ENCODE measurements around the gene DRD4. TPM values are rescaled to one million over a fixed set of nuclear protein-coding genes. Genes with fewer than 3 reads are reported as not detected.

DRD4 gene
- total and polyA plus RNA-seq, 9 of the 15 experiments (the other 6 are each of a cell fraction or from before 2014, with no cell fraction given): 0.04 to 0.95 (median 0.21) TPM; not detected in 5

DNA sequence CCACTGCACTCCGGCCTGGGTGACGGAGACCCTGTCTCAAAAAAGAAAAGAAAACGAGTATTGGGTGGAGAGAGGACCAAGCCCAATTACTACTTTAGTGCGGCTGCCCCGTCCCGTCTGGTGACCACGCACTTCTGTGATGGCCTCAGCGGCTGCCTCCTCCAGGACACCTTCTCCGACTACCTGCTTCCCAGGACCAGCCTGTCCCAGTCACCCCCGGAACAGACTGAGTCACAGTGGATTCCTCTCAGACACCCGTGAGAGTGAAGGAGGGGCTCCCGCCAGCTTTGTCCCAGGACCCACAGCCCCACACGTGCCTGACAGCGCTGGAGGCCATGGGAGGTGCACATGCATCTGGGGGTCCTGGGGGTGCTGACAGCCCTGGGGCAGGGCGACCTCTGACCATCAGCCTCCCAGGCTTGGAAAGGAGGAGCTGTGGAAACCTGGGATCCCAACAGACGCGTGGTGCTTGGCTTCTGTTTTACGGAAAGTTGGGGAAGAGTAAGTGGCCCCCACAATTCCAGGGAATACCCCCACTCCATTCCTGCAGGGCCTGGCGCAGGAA, 4.8 kb downstream of the DRD4 start (continued):
- TF ChIP-seq, protein P1, sequence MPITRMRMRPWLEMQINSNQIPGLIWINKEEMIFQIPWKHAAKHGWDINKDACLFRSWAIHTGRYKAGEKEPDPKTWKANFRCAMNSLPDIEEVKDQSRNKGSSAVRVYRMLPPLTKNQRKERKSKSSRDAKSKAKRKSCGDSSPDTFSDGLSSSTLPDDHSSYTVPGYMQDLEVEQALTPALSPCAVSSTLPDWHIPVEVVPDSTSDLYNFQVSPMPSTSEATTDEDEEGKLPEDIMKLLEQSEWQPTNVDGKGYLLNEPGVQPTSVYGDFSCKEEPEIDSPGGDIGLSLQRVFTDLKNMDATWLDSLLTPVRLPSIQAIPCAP (CRISPR knock-in tag; IDR thresholded peaks at IDR 0.05; ENCODE audit: borderline replicate concordance): no peak

DNA sequence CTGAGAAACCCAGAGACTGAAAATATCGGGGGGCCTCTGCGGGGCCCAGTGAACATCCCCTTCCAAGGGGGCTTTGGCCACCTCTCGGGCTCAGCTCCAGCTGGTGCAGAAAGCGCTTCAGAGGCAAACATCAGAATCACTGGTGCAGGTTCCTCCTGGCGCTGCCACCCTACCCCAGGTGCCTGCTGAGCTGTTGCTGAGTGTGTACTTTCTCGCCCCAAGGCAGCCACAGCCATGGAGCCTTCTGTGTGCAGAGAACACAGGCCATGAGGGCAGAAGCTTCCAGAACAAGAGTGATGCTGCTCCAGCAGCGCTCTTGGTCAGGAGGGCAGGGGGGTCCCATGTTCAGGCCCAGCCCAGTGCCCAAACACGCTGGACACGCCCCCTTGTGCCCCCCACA, 6.3 kb downstream of the DRD4 start:
- BruUV-seq (replicated peaks): no TSS peak
- Histone ChIP-seq H3K79me2 (ENCODE audit: control insufficient read depth, insufficient read depth, low read length) (no peaks in the 10 kb centered on the region), H3K9me3 (replicated peaks; ENCODE audit: control insufficient read depth, insufficient read depth, low read depth, low read length) (peaks cover 2% of the 10 kb centered on the region; the same call in 1 of the 2 replicates), H3K36me3 (ENCODE audit: control insufficient read depth, insufficient read depth, low read length) (peaks cover 58% of the 10 kb centered on the region; the same call in 2 of the 3 replicates), H4K20me1 (replicated peaks; ENCODE audit: control insufficient read depth, insufficient read depth, low read length) (no peaks in the 10 kb centered on the region), H3K9ac (ENCODE audit: insufficient read depth in 1 of 2, low read depth in 2 of 2, low read length in 2 of 2) (no peak overlapping the region), H3K4me1 (replicated peaks in 1 of 2; ENCODE audit: control insufficient read depth in 2 of 2, insufficient read depth in 2 of 2, low read length in 2 of 2) (peaks cover 0 to 34% of the 10 kb centered on the region in 2 experiments; a peak in 2 of 5 replicates), H3K27ac (ENCODE audit: extremely low read depth, low read depth, low read length) (no peak overlapping the region), H3K27me3 (ENCODE audit: control insufficient read depth in 2 of 2, insufficient read depth in 2 of 2, low read length in 2 of 2) (no peaks in the 10 kb centered on the region), H3K9me1 (ENCODE audit: control insufficient read depth, insufficient read depth, low read length) (no peaks in the 10 kb centered on the region), H3K4me3 (no peak overlapping the region), H3K4me2 (ENCODE audit: insufficient read depth, low read length) (no peak overlapping the region), H2AFZ (ENCODE audit: low read depth, low read length) (no peak overlapping the region)
- ChIA-PET POLR2A (interaction anchor here (0.7 to 0.9 kb wide), 2 partner anchors 9 to 11 kb away, joined by 3 to 4 read pairs; no protein-coding TSS in a partner anchor), CTCF (ENCODE audit: low intra/inter-chr PET ratio) (no interaction called here)
- TF ChIP-seq POLR2A (conservative IDR thresholded peaks at IDR 0.05): peak; percentile 54; the same call in 1 of the 2 replicates
- TF ChIP-seq, protein P2, sequence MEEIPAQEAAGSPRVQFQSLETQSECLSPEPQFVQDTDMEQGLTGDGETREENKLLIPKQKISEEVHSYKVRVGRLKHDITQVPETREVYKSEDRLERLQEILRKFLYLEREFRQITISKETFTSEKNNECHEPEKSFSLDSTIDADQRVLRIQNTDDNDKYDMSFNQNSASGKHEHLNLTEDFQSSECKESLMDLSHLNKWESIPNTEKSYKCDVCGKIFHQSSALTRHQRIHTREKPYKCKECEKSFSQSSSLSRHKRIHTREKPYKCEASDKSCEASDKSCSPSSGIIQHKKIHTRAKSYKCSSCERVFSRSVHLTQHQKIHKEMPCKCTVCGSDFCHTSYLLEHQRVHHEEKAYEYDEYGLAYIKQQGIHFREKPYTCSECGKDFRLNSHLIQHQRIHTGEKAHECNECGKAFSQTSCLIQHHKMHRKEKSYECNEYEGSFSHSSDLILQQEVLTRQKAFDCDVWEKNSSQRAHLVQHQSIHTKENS (CRISPR knock-in tag; IDR thresholded peaks at IDR 0.05): no peak
- TF ChIP-seq FOXM1 (IDR thresholded peaks at IDR 0.05; ENCODE audit: low read depth): no peak
- TF ChIP-seq FOXM1 (CRISPR knock-in tag; IDR thresholded peaks at IDR 0.05; ENCODE audit: low read depth): no peak
- peak; percentile 14; the same call in 1 of the 2 replicates for TF ChIP-seq POLR2AphosphoS5 (IDR thresholded peaks at IDR 0.05; ENCODE audit: control insufficient read depth, insufficient read depth, low read depth, low read length)
- ATAC-seq: no peak
- no peak for DNase-seq (ENCODE audit: extremely low read depth in 1 of 4, low spot score in 3 of 4)
- in situ Hi-C loops (cut with MboI): no loop called here
- intact Hi-C loops (cut with micrococcal nuclease): no loop called here
- no peak for FAIRE-seq
- 89% methylated on average over 9 of the region's 9 CpGs for WGBS (ENCODE audit: insufficient coverage, low coverage, missing lambda C conversion rate)
